HG03159 (cell line): Measurements from ENCODE around the gene GDPD5.

Experiments used
- ATAC-seq: cut with Tn5 transposase; IDR thresholded peaks from one replicate; pipeline ENCODE4 v1.9.1; 2021; ENCODE audit warnings: mild to moderate bottlenecking, moderate library complexity; ENCODE audit not compliant: unreplicated experiment

GDPD5 gene

GRCh38 chr11:75558939-75559843, 33.5 kb upstream of the GDPD5 start:
- no peak for ATAC-seq

GRCh38 chr11:75557666-75558494, 32.1 kb upstream of the GDPD5 start:
- no peak for ATAC-seq

GRCh38 chr11:75556275-75556674, 30.5 kb upstream of the GDPD5 start:
- no peak for ATAC-seq

- no peak for ATAC-seq
Observed at GRCh38 chr11:75555079-75555811, 29.5 kb upstream of the GDPD5 start.

- ATAC-seq, result no peak
Observed at GRCh38 chr11:75554258-75555022, 28.7 kb upstream of the GDPD5 start.

- ATAC-seq, result no peak
Observed at GRCh38 chr11:75553889-75554257, 28.1 kb upstream of the GDPD5 start.

GRCh38 chr11:75553182-75553581, 27.4 kb upstream of the GDPD5 start:
- ATAC-seq, result no peak

- ATAC-seq, result no peak
Observed at GRCh38 chr11:75549370-75549958, 23.7 kb upstream of the GDPD5 start.

- ATAC-seq, result no peak
Observed at GRCh38 chr11:75548595-75549272, 23.0 kb upstream of the GDPD5 start.

GRCh38 chr11:75547617-75548058, 21.9 kb upstream of the GDPD5 start:
- no peak for ATAC-seq

- no peak for ATAC-seq
Observed at GRCh38 chr11:75547177-75547576, 21.4 kb upstream of the GDPD5 start.

- no peak for ATAC-seq
Observed at GRCh38 chr11:75543806-75544205, 18.1 kb upstream of the GDPD5 start.

- no peak for ATAC-seq
Observed at GRCh38 chr11:75542088-75542438, 16.3 kb upstream of the GDPD5 start.

GRCh38 chr11:75541193-75542087, 15.7 kb upstream of the GDPD5 start:
- no peak for ATAC-seq

GRCh38 chr11:75539459-75540334, 14.0 kb upstream of the GDPD5 start:
- no peak for ATAC-seq

- no peak for ATAC-seq
Observed at GRCh38 chr11:75538150-75538942, 12.6 kb upstream of the GDPD5 start.

- no peak for ATAC-seq
Observed at GRCh38 chr11:75537740-75538139, 12.0 kb upstream of the GDPD5 start.
